SK-N-MC (cell line): ENCODE results near the gene RCL1.
"Not testable (repeated sequence)": the region's sequence is repeated elsewhere in the genome, so short reads cannot be mapped to it uniquely, and the experiment has no call there.

Source experiments
- DNase-seq: peaks from one replicate; pipeline ENCODE4 v3.0.0-alpha.2; 2011; ENCODE audit warnings: low read depth, low spot score
- H3K27ac ChIP-seq: fragments of 200-600 bp; sonication (generic); 2 replicates; pipeline ENCODE4 v1.5.1; 2016; ENCODE audit warnings: mixed run types
- H3K36me3 ChIP-seq: fragments of 200-600 bp; sonication (generic); 2 replicates; pipeline ENCODE4 v1.6.1; 2017; ENCODE audit warnings: antibody characterized with exemption, low read length, mixed read lengths; ENCODE audit not compliant: insufficient read depth
- H3K4me3 ChIP-seq: fragments of 200-600 bp; sonication (generic); 2 replicates; pipeline ENCODE4 v1.5.1; 2016
- H3K9ac ChIP-seq: fragments of 200-600 bp; sonication (generic); 2 replicates; pipeline ENCODE4 v1.8.0; 2017; ENCODE audit warnings: mixed run types, mixed read lengths; ENCODE audit not compliant: insufficient read length
- H3K9me3 ChIP-seq: fragments of 200-600 bp; sonication (generic); 2 replicates; pipeline ENCODE4 v1.6.1; 2017; ENCODE audit warnings: low read depth, mild to moderate bottlenecking, antibody characterized with exemption, low read length, moderate library complexity, mixed read lengths
- EZH2 ChIP-seq: fragments of 200-600 bp; sonication (generic); IDR thresholded peaks from one replicate; pipeline ENCODE4 v1.6.1; 2017; ENCODE audit warnings: antibody characterized with exemption
- FOXP2 ChIP-seq: optimal IDR thresholded peaks from 2 replicates; pipeline ENCODE3; 2011; ENCODE audit warnings: mild to moderate bottlenecking, moderate library complexity; ENCODE audit not compliant: insufficient read depth; ENCODE audit errors: extremely low read length, control extremely low read depth
- POLR2AphosphoS5 ChIP-seq: IDR thresholded peaks from 2 replicates; pipeline ENCODE4 v1.6.1; 2012; ENCODE audit warnings: mild to moderate bottlenecking, low read depth, low read length, borderline replicate concordance

Gene RCL1

GRCh38 chr9:4792572-4793458, at the start of gene RCL1:
Gene RCL1 (plus strand): TSS chr9:4792944. CDS start chr9:4793092, 148 bp downstream.
- H3K4me3 ChIP-seq: peak within 1 kb of the TSS; percentile 97
- peak; percentile 32 for DNase-seq
- no peaks in the 10 kb centered on the region for H3K9me3 ChIP-seq
- H3K9ac ChIP-seq: peak within 1 kb of the TSS; percentile 86
- no peak within 1 kb of the TSS for H3K27ac ChIP-seq
- TF ChIP-seq POLR2AphosphoS5 (peak; percentile 71; the same call in 1 of the 2 replicates), EZH2 (no peak)
- no peaks in the 10 kb centered on the region for H3K36me3 ChIP-seq

DNA sequence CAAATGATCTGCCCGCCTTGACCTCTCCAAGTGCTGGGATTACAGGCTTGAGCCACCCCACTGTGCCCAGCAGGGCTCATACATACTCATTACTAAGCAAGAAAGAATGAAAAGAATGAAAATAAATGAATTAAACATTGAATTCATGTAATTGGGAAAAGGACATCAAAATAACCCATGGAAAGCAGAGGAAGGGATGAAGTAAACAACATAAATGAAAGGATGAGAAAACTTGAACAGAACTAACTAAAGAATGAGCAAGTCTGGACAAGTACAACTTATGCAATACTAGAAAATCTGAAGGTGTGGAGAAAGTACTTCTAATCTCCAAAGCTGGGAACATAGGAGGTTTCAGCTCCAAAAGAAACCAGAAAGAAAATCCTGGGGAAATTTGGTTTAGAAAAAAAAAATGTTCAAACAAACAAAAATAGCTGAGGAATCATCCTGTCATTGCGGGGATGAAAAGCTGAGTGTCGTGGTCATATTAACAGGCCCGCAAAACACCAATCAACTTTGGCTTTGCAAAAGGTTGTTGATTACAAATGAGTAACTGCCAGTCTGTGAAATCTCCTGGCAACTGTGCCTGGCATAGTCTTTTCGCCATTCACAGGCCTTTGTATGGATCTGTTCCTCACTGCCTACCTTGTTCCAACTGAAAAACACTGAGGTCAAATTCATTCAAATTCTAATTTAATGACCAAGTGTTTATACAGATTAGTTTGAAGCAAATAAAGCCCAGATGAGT, 49.4 kb upstream of the RCL1 start:
- Histone ChIP-seq H3K4me3 (no peak overlapping the region), H3K36me3 (peaks cover 4% of the 10 kb centered on the region; the same call in 1 of the 2 replicates), H3K27ac (peak overlapping the region; percentile 48; the same call in 1 of the 2 replicates), H3K9me3 (no peaks in the 10 kb centered on the region), H3K9ac (no peak overlapping the region)
- DNase-seq: no peak
- TF ChIP-seq FOXP2 (no peak), EZH2 (no peak), POLR2AphosphoS5 (no peak)

DNA sequence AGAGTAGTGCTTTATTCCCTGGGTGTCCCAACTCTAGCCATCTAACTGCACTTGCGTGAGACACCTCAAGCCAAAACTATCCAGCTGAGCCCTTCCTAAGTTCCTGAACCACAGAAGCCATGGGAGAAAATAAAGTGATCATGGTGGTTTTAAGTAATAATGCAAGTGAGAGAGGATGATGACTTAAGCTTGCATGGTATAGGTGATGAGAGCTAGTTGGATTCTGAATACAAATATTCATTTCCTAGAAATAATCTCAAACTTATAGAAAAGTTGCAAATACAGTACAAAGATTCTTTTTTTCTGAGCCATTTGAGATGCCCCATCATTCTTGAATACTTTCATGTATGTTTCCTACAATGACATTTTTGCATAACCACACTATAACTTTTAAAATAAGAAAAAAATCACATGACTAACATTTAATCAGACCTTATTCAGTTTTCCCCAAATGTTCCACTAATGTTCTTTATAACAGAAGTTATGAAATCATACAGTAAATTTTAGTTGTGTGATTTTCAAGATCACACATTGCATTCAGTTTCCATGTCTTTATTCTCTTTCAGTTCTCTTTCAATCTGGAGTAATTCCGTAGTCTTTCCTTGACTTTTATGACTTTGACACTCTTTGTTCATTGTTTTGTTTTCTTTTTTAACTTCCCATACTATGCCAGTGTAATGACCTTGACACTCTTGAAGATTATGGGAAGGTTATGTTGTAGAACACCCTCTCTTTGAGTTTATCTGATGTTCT, 46.3 kb upstream of the RCL1 start:
- DNase-seq: no peak
- TF ChIP-seq EZH2 (no peak), POLR2AphosphoS5 (no peak), FOXP2 (no peak)
- Histone ChIP-seq H3K4me3 (no peak overlapping the region), H3K9ac (no peak overlapping the region), H3K9me3 (no peaks in the 10 kb centered on the region), H3K36me3 (no peaks in the 10 kb centered on the region), H3K27ac (peak overlapping the region; percentile 19)

DNA sequence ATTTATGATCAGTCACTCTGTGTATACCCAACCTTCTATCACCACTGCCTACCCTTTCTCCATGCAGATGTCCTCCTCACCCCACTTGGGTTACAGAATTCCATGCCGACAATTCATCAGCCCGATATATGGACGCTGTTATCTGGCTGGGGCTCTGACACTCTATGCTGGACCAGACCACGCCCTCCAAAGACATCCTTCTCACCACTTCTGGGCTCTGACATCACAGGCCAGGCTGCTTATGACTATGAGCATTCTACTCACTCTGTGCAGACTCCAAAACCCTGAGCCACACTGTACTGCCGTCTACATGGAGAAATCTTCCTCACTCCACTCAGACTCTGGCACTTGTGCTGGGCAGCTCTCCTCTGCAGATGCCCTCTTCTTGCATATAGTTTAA, 44.1 kb upstream of the RCL1 start:
- no peak overlapping the region for H3K9ac ChIP-seq
- DNase-seq: no peak
- H3K4me3 ChIP-seq: no peak overlapping the region
- no peaks in the 10 kb centered on the region for H3K36me3 ChIP-seq
- no peak overlapping the region for H3K27ac ChIP-seq
- TF ChIP-seq POLR2AphosphoS5 (no peak), EZH2 (no peak), FOXP2 (no peak)
- H3K9me3 ChIP-seq: no peaks in the 10 kb centered on the region

DNA sequence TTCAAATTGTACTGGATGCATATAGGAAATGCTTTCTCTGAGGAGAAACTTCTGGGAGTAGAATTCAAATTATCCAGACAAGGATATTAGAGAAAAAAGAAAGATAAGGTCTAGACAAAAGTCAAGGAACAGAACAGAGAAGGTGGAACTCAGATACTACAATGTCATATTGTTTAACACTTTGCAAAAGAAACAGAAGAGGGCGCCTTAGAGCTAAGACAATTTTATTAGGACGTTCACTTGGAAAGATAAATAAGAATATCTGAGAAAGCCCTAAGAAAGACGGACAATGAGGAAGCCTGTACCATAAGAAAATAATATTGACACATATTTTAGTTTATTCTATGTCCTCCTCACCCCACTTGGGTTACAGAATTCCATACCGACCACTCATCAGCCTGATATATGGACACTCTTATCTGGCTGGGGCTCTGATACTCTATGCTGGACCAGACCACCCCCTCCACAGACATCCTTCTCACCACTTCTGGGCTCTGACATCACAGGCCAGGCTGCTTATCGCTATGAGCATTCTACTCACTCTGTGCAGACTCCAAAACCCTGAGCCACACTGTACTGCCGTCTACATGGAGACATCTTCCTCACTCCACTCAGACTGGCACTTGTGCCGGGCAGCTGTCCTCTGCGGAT, 42.6 kb upstream of the RCL1 start:
- peak; percentile 44 for DNase-seq
- H3K27ac ChIP-seq: no peak overlapping the region
- no peak overlapping the region for H3K4me3 ChIP-seq
- TF ChIP-seq POLR2AphosphoS5: no peak
- no peak for TF ChIP-seq EZH2
- H3K9ac ChIP-seq: no peak overlapping the region
- H3K9me3 ChIP-seq: no peaks in the 10 kb centered on the region
- H3K36me3 ChIP-seq: no peaks in the 10 kb centered on the region

DNA sequence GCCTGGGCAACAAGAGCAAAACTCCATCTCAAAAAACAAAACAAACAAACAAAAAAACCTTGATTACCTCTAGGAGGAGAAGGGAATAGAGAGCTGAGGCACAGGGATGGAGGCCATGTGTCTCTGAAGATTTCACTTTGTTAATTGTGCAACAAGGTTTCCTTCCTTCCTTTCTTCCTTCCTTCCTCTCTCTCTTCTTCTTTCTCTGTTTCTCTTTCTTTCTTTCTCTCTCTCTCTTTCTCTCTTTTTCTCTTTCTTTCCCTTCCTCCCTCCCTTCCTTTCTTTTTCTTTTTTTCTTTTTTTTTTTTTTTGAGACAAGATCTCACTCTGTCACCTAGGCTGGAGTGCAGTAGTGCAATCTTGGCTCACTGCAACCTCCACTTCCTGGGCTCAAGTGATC, 38.2 kb upstream of the RCL1 start:
- not testable (repeated sequence) for H3K9me3 ChIP-seq, H3K36me3 ChIP-seq, H3K27ac ChIP-seq, H3K4me3 ChIP-seq, H3K9ac ChIP-seq, DNase-seq

GRCh38 chr9:4755026-4755609, 37.6 kb upstream of the RCL1 start:
- DNase-seq: no peak
- Histone ChIP-seq H3K36me3 (no peaks in the 10 kb centered on the region), H3K27ac (no peak overlapping the region), H3K4me3 (no peak overlapping the region), H3K9me3 (no peaks in the 10 kb centered on the region), H3K9ac (no peak overlapping the region)
- TF ChIP-seq POLR2AphosphoS5 (no peak), FOXP2 (no peak), EZH2 (no peak)
